ENCODE data around the gene MPHOSPH6. TPM values are rescaled to one million over a fixed set of nuclear protein-coding genes. Genes with fewer than 3 reads are reported as not detected.
"Not testable (repeated sequence)": the region's sequence is repeated elsewhere in the genome, so short reads cannot be mapped to it uniquely, and the experiment has no call there.

The MPHOSPH6 gene
- total RNA-seq, 1 donor from 2014 or later = 46.4 TPM

- Mint-ChIP-seq H3K9me3 (peaks cover 5% of the 10 kb centered on the region), H3K27ac (no peak overlapping the region), H3K36me3 (ENCODE audit: low read depth) (peaks cover 77% of the 10 kb centered on the region), H3K27me3 (ENCODE audit: low read depth) (no peaks in the 10 kb centered on the region), H3K4me3 (ENCODE audit: low read depth) (no peak overlapping the region), H3K4me1 (ENCODE audit: low read depth) (peaks cover 21% of the 10 kb centered on the region)
- intact Hi-C loops (cut with micrococcal nuclease) = no loop called here
- DNase-seq (ENCODE audit: low spot score) = no peak
These were observed 12.6 kb downstream of the MPHOSPH6 start for GRCh38 chr16:82157534-82157812.

GRCh38 chr16:82156761-82157533 is 13.1 kb downstream of the MPHOSPH6 start:
- Mint-ChIP-seq H3K36me3 (ENCODE audit: low read depth) (peaks cover 74% of the 10 kb centered on the region), H3K4me1 (ENCODE audit: low read depth) (peaks cover 17% of the 10 kb centered on the region), H3K27ac (no peak overlapping the region), H3K9me3 (peaks cover 5% of the 10 kb centered on the region), H3K4me3 (ENCODE audit: low read depth) (no peak overlapping the region), H3K27me3 (ENCODE audit: low read depth) (no peaks in the 10 kb centered on the region)
- intact Hi-C loops (cut with micrococcal nuclease) = no loop called here
- DNase-seq (ENCODE audit: low spot score) = no peak

GRCh38 chr16:82152641-82153112 is 17.3 kb downstream of the MPHOSPH6 start:
- DNase-seq (ENCODE audit: low spot score) = no peak
- peaks cover 5% of the 10 kb centered on the region for H3K9me3 Mint-ChIP-seq
- H3K36me3 Mint-ChIP-seq (ENCODE audit: low read depth) = peaks cover 67% of the 10 kb centered on the region
- intact Hi-C loops (cut with micrococcal nuclease) = no loop called here
- H3K27me3 Mint-ChIP-seq (ENCODE audit: low read depth) = no peaks in the 10 kb centered on the region
- H3K4me3 Mint-ChIP-seq (ENCODE audit: low read depth) = no peak overlapping the region
- peaks cover 10% of the 10 kb centered on the region for H3K4me1 Mint-ChIP-seq (ENCODE audit: low read depth)
- no peak overlapping the region for H3K27ac Mint-ChIP-seq

- peaks cover 6% of the 10 kb centered on the region for H3K4me1 Mint-ChIP-seq (ENCODE audit: low read depth)
- intact Hi-C loops (cut with micrococcal nuclease) = no loop called here
- peaks cover 5% of the 10 kb centered on the region for H3K9me3 Mint-ChIP-seq
- no peak overlapping the region for H3K27ac Mint-ChIP-seq
- no peak overlapping the region for H3K4me3 Mint-ChIP-seq (ENCODE audit: low read depth)
- DNase-seq (ENCODE audit: low spot score) = no peak
- H3K27me3 Mint-ChIP-seq (ENCODE audit: low read depth) = no peaks in the 10 kb centered on the region
- peaks cover 67% of the 10 kb centered on the region for H3K36me3 Mint-ChIP-seq (ENCODE audit: low read depth)
These were observed 17.8 kb downstream of the MPHOSPH6 start for GRCh38 chr16:82152196-82152595.

GRCh38 chr16:82150549-82150948 is 19.5 kb downstream of the MPHOSPH6 start:
- DNase-seq (ENCODE audit: low spot score) = no peak
- Mint-ChIP-seq H3K36me3 (ENCODE audit: low read depth) (peaks cover 69% of the 10 kb centered on the region), H3K27me3 (ENCODE audit: low read depth) (no peaks in the 10 kb centered on the region), H3K27ac (no peak overlapping the region), H3K9me3 (peaks cover 5% of the 10 kb centered on the region), H3K4me3 (ENCODE audit: low read depth) (no peak overlapping the region), H3K4me1 (ENCODE audit: low read depth) (peaks cover 4% of the 10 kb centered on the region)
- intact Hi-C loops (cut with micrococcal nuclease) = no loop called here

- Mint-ChIP-seq H3K27me3 (ENCODE audit: low read depth) (no peaks in the 10 kb centered on the region), H3K9me3 (no peaks in the 10 kb centered on the region), H3K36me3 (ENCODE audit: low read depth) (peaks cover 63% of the 10 kb centered on the region), H3K4me3 (ENCODE audit: low read depth) (no peak overlapping the region), H3K27ac (no peak overlapping the region), H3K4me1 (ENCODE audit: low read depth) (peaks cover 4% of the 10 kb centered on the region)
- DNase-seq (ENCODE audit: low spot score) = no peak
- intact Hi-C loops (cut with micrococcal nuclease) = no loop called here
These were observed 20.5 kb downstream of the MPHOSPH6 start for GRCh38 chr16:82149536-82149935.

- H3K27me3 Mint-ChIP-seq (ENCODE audit: low read depth) = no peaks in the 10 kb centered on the region
- no peak overlapping the region for H3K4me3 Mint-ChIP-seq (ENCODE audit: low read depth)
- H3K4me1 Mint-ChIP-seq (ENCODE audit: low read depth) = peaks cover 2% of the 10 kb centered on the region
- no peaks in the 10 kb centered on the region for H3K9me3 Mint-ChIP-seq
- intact Hi-C loops (cut with micrococcal nuclease) = no loop called here
- H3K27ac Mint-ChIP-seq = no peak overlapping the region
- DNase-seq (ENCODE audit: low spot score) = no peak
- peaks cover 48% of the 10 kb centered on the region for H3K36me3 Mint-ChIP-seq (ENCODE audit: low read depth)
These were observed 22.5 kb downstream of the MPHOSPH6 start for GRCh38 chr16:82147546-82147945.

- peaks cover 2% of the 10 kb centered on the region for H3K4me1 Mint-ChIP-seq (ENCODE audit: low read depth)
- no peak for DNase-seq (ENCODE audit: low spot score)
- intact Hi-C loops (cut with micrococcal nuclease) = no loop called here
- peaks cover under 1% of the 10 kb centered on the region for H3K9me3 Mint-ChIP-seq
- no peak overlapping the region for H3K4me3 Mint-ChIP-seq (ENCODE audit: low read depth)
- H3K27me3 Mint-ChIP-seq (ENCODE audit: low read depth) = no peaks in the 10 kb centered on the region
- H3K27ac Mint-ChIP-seq = no peak overlapping the region
- H3K36me3 Mint-ChIP-seq (ENCODE audit: low read depth) = peaks cover 44% of the 10 kb centered on the region
These were observed 23.1 kb downstream of the MPHOSPH6 start for GRCh38 chr16:82146957-82147356.

GRCh38 chr16:82146556-82146955 is 23.5 kb downstream of the MPHOSPH6 start:
- Mint-ChIP-seq H3K27ac (no peak overlapping the region), H3K9me3 (peaks cover 4% of the 10 kb centered on the region), H3K4me3 (ENCODE audit: low read depth) (no peak overlapping the region), H3K36me3 (ENCODE audit: low read depth) (peaks cover 47% of the 10 kb centered on the region), H3K27me3 (ENCODE audit: low read depth) (no peaks in the 10 kb centered on the region), H3K4me1 (ENCODE audit: low read depth) (peaks cover 2% of the 10 kb centered on the region)
- intact Hi-C loops (cut with micrococcal nuclease) = no loop called here
- no peak for DNase-seq (ENCODE audit: low spot score)

- intact Hi-C loops (cut with micrococcal nuclease) = loop anchor here (10.0 kb wide), 1 partner anchor 56 kb away; no protein-coding TSS in a partner anchor
- H3K4me3 Mint-ChIP-seq (ENCODE audit: low read depth) = peak overlapping the region; percentile 4
- H3K27ac Mint-ChIP-seq; H3K9me3 Mint-ChIP-seq; H3K27me3 Mint-ChIP-seq (ENCODE audit: low read depth); H3K4me1 Mint-ChIP-seq (ENCODE audit: low read depth); DNase-seq (ENCODE audit: low spot score): not testable (repeated sequence)
- H3K36me3 Mint-ChIP-seq (ENCODE audit: low read depth) = peaks cover 34% of the 10 kb centered on the region
These were observed 30.8 kb downstream of the MPHOSPH6 start for GRCh38 chr16:82139286-82139571.

GRCh38 chr16:82138478-82139285 is 31.3 kb downstream of the MPHOSPH6 start:
- H3K4me3 Mint-ChIP-seq (ENCODE audit: low read depth) = peak overlapping the region; percentile 4
- peaks cover 4% of the 10 kb centered on the region for H3K9me3 Mint-ChIP-seq
- no peak for DNase-seq (ENCODE audit: low spot score)
- no peaks in the 10 kb centered on the region for H3K27me3 Mint-ChIP-seq (ENCODE audit: low read depth)
- peaks cover 14% of the 10 kb centered on the region for H3K4me1 Mint-ChIP-seq (ENCODE audit: low read depth)
- no peak overlapping the region for H3K27ac Mint-ChIP-seq
- H3K36me3 Mint-ChIP-seq (ENCODE audit: low read depth) = peaks cover 34% of the 10 kb centered on the region
- intact Hi-C loops (cut with micrococcal nuclease) = loop anchor here (10.0 kb wide), 1 partner anchor 56 kb away; no protein-coding TSS in a partner anchor

GRCh38 chr16:82137822-82138167 is 32.2 kb downstream of the MPHOSPH6 start:
- no peak for DNase-seq (ENCODE audit: low spot score)
- Mint-ChIP-seq H3K9me3 (peaks cover 4% of the 10 kb centered on the region), H3K4me3 (ENCODE audit: low read depth) (no peak overlapping the region), H3K4me1 (ENCODE audit: low read depth) (peaks cover 20% of the 10 kb centered on the region), H3K27ac (no peak overlapping the region), H3K36me3 (ENCODE audit: low read depth) (peaks cover 31% of the 10 kb centered on the region), H3K27me3 (ENCODE audit: low read depth) (no peaks in the 10 kb centered on the region)
- intact Hi-C loops (cut with micrococcal nuclease) = loop anchor here (10.0 kb wide), 1 partner anchor 57 kb away; no protein-coding TSS in a partner anchor

All from activated T-helper 2 cell treated with anti-CD3 and anti-CD28 coated beads, Interferon-gamma antibody, Interleukin-2, Interleukin-4, amounts not matched to agents 10 μg/mL and 5 μg/mL and 100 μg/mL, durations not matched to agents 14 hours and 24 hours and 36 hours (primary cell).